LNCaP clone FGC (cell line): ENCODE results near the gene MAIP1.

Experiments used
- DNase-seq: peaks from one replicate; pipeline ENCODE4 v3.0.0-alpha.2; 2011; ENCODE audit warnings: low read depth
- H3K4me3 ChIP-seq: 2 replicates; pipeline ENCODE4 v1.5.1; 2011; ENCODE audit warnings: mild to moderate bottlenecking, low read depth, low read length, control low read depth
- CTCF ChIP-seq: IDR thresholded peaks from 2 replicates; pipeline ENCODE4 v1.5.1; 2012; ENCODE audit warnings: mild to moderate bottlenecking; ENCODE audit not compliant: control insufficient read depth, insufficient read depth; ENCODE audit errors: extremely low read depth

Gene MAIP1

GRCh38 chr2:200007306-200007705 is 51.9 kb downstream of the MAIP1 start:
- TF ChIP-seq CTCF: no peak
- DNase-seq: no peak
- no peak overlapping the region for H3K4me3 ChIP-seq

GRCh38 chr2:200012401-200012800 is 57.0 kb downstream of the MAIP1 start:
- H3K4me3 ChIP-seq: no peak overlapping the region
- TF ChIP-seq CTCF: no peak
- no peak for DNase-seq
